ENCODE measurements around the gene SPC24.
"Not testable (repeated sequence)": the region's sequence is repeated elsewhere in the genome, so short reads cannot be mapped to it uniquely, and the experiment has no call there.

Gene SPC24

DNA sequence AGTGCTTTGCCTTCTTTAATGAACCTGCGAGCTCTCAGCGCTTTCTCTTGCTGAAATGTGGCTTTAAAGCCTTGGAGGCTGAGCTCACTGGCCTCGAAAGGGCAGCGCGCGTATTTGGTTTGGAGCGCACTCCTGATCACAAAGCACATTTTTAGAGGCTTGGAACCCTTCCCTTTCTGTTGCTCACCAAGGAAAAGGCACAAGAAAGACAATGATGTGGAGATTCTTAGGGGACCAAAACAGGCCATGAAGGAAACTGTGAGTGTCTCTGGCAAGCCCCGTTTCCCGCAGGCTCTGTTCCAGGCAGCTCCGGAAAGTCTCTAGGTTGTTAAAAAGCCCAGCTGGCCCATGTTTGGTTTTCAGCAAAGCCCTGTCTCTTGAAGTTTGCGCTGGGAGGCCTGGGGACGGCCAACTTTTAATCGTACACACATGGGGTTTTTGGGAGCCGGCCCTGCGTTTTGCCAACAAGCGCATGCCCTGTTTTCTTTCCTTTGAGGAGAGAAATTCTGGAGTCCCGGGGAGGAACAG lies 9.4 kb upstream of the SPC24 start:
- TF ChIP-seq, protein P1, sequence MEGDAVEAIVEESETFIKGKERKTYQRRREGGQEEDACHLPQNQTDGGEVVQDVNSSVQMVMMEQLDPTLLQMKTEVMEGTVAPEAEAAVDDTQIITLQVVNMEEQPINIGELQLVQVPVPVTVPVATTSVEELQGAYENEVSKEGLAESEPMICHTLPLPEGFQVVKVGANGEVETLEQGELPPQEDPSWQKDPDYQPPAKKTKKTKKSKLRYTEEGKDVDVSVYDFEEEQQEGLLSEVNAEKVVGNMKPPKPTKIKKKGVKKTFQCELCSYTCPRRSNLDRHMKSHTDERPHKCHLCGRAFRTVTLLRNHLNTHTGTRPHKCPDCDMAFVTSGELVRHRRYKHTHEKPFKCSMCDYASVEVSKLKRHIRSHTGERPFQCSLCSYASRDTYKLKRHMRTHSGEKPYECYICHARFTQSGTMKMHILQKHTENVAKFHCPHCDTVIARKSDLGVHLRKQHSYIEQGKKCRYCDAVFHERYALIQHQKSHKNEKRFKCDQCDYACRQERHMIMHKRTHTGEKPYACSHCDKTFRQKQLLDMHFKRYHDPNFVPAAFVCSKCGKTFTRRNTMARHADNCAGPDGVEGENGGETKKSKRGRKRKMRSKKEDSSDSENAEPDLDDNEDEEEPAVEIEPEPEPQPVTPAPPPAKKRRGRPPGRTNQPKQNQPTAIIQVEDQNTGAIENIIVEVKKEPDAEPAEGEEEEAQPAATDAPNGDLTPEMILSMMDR (IDR thresholded peaks at IDR 0.05; ENCODE audit: borderline replicate concordance, insufficient read depth, low read depth, low read length), result no peak
- H3K4me3 ChIP-seq (ENCODE audit: low read depth, low read length), result no peak overlapping the region

DNA sequence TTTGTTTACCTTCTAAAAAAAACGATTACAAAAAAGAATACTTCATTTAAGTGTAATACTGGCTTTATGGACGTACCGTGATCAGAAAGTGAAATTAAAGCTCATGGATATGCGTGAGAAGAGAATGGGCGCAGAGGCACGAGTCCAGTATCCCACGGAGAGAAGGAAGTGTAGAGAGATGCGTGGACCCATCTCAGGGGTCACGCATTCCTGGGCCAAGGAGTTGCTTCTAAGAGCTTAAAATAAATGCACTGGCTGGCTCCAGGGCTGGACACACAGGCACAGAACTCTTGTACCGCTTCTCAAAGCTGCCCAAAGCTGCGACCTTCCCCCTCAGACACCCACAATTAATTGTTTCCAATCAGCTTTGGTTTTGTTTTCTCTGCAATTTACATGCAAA lies 8.7 kb upstream of the SPC24 start:
- no peak overlapping the region for H3K4me3 ChIP-seq (ENCODE audit: low read depth, low read length)
- TF ChIP-seq, protein P1 (IDR thresholded peaks at IDR 0.05; ENCODE audit: borderline replicate concordance, insufficient read depth, low read depth, low read length), result no peak

DNA sequence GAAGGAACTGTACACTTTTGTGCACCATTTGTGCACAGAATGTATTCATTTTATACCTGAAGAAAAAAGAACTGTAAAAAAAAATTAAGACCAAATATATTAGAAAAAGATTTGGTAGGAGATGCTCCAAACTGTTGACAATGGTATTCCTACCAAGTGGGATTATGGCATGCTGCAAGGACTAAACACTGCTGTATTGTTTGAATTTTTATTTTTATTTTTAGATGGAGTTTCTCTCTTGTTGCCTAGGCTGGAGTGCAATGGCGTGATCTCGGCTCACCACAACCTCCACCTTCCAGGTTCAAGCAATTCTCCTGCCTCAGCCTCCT lies 4.8 kb upstream of the SPC24 start:
- H3K4me3 ChIP-seq (ENCODE audit: low read depth, low read length), result not testable (repeated sequence)

DNA sequence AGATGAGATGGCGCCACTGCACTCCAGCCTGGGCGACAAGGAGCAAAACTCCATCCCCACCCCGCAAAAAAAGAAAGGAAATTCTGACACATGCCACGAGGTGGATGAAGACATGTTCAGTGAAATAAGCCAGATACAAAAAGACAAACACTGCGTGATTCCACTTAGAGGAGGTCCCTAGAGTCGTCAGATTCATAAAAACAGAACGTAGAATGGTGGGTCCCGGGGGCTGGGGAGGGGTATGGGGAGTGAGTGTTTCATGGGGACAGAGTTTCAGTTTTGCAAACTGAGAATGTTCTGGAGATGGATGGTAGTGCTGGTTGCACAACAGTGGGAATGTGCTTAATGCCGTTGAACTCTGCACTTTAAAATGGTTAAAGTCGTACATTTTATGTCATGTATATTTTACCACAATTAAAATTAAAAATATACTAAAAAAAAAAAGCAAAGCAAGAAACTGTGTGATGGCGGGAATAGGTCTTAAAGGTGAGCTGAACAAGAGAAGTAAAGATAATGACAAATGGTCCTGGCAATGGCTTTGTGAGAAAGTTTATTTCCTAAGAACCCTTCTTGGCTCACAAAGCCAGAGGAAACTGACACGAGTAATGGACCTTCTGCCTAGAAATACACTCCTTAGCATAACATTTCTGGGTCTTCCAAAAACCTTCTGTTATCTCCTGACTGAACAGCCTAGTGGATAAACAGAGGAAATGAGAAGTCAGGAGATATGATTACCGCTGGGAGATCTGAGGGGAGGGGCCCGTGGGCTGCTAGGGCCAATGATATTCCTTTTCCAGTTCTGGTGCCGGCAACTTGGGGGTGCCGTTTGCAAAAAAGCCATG lies 4.2 kb upstream of the SPC24 start:
- TF ChIP-seq, protein P1 (IDR thresholded peaks at IDR 0.05; ENCODE audit: borderline replicate concordance, insufficient read depth, low read depth, low read length), result no peak
- no peak overlapping the region for H3K4me3 ChIP-seq (ENCODE audit: low read depth, low read length)

DNA sequence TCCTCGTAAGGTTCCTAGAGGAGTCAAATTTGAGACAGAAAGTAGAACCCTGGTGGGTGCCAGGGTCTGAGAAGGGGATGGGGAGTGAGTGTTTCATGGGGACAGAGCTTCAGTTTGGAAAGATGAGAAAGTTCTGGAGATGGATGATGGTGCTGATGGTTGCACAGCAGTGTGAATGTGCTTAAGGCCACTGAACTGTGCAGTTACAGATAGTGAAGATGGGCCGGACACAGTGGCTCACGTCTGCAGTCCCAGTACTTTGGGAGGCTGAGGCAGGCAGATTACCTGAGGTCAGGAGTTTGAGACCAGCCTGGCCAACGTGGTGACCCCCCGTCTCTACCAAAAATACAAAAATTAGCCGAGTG lies 917 bp downstream of the SPC24 start:
- TF ChIP-seq, protein P1 (IDR thresholded peaks at IDR 0.05; ENCODE audit: borderline replicate concordance, insufficient read depth, low read depth, low read length), result no peak
- peak overlapping the region; percentile 80 for H3K4me3 ChIP-seq (ENCODE audit: low read depth, low read length)

DNA sequence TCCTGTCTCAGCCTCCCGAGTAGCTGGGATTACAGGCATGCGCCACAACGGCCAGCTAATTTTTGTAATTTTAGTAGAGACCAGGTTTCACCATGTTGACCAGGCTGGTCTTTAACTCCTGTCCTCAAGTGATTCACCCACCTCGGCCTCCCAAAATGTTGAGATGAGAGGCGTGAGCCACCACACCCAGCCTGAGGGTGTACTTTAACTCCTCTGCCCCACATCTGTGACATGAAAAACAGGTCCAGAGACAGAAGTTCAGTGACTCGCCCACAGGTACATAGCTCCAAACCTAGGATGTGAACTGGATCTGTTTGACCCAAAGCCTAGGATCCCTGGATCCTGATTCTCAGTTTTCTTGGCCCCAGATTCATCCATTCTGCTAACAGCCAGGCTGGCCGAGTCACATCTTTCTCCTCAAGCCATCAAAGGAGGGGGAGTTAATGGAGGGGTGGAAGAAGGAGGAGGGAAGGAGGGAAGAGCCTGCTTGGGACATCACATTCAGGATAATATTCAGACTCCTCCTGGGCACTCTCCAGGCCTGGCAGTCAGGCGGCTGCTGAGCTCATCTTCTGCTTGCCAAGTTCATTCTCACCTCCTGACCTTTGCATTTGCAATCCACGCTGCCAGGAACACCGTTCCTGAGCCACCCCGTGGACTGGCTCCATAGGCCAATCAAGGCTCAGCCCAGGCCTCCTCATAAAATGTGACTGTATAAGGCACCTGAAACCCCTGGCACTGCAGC lies 3.1 kb downstream of the SPC24 start:
- no peak overlapping the region for H3K4me3 ChIP-seq (ENCODE audit: low read depth, low read length)
- TF ChIP-seq, protein P1 (IDR thresholded peaks at IDR 0.05; ENCODE audit: borderline replicate concordance, insufficient read depth, low read depth, low read length), result no peak

DNA sequence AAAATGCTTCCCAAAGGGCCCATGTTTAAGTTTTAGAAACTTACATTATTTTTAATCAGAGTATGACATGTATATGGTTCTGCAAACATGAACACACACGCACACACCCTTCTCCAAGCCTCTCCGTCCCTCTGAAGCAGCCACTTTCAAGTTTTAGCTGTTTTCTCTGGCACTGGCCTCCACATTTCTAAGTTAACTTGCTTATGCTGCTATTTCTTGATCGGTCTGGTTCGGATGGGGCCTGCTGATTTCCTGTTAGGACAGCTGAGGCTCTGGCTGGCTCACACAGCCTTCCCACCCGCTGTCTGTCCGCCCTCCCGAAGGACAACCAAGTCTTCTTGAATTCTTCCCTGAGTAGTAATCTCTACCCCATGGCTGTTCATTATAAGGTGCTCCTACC lies 4.4 kb downstream of the SPC24 start:
- TF ChIP-seq, protein P1 (IDR thresholded peaks at IDR 0.05; ENCODE audit: borderline replicate concordance, insufficient read depth, low read depth, low read length), result no peak
- no peak overlapping the region for H3K4me3 ChIP-seq (ENCODE audit: low read depth, low read length)

Data from GM12875 (cell line).